Keratinocyte (primary cell): Measurements from ENCODE around the gene PCCA.

Source experiments
- EZH2 ChIP-seq: IDR thresholded peaks from one replicate; pipeline ENCODE4 v1.6.1; 2012; ENCODE audit warnings: inconsistent platforms, mild to moderate bottlenecking, low read length, moderate library complexity
- TF ChIP-seq, protein P1 (sequence below), 3 experiments: IDR thresholded peaks in 1 of 3; conservative IDR thresholded peaks in 1 of 3; optimal IDR thresholded peaks in 1 of 3; 2 replicates in 2 of 3; 3 replicates in 1 of 3; pipeline versions ENCODE3 to v1.5.1; 2011; ENCODE audit warnings: low read length in 3 of 3, mild to moderate bottlenecking in 3 of 3, moderate library complexity in 2 of 3, control low read depth in 1 of 3, inconsistent platforms in 1 of 3; ENCODE audit not compliant: insufficient read depth in 2 of 3; ENCODE audit errors: extremely low read depth in 1 of 3

DNA sequence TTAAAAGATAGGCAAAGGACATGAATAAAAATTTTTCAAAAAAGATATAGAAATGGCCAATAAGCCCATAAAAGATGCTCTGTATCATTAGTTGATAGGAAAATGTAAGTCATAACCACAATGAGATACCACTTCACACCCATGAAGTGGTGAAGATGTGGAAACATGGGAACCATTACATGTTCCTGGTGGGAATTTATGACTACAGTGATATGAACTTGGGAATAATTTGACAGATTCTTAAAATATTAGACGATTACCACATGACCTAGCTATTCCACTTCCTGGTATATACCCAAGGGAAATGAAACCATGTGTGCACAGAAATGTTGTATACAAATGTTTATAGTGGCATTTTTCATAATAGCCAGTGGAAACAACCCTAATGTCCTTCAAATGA, 267.5 kb downstream of the PCCA start:
- TF ChIP-seq, protein P1, sequence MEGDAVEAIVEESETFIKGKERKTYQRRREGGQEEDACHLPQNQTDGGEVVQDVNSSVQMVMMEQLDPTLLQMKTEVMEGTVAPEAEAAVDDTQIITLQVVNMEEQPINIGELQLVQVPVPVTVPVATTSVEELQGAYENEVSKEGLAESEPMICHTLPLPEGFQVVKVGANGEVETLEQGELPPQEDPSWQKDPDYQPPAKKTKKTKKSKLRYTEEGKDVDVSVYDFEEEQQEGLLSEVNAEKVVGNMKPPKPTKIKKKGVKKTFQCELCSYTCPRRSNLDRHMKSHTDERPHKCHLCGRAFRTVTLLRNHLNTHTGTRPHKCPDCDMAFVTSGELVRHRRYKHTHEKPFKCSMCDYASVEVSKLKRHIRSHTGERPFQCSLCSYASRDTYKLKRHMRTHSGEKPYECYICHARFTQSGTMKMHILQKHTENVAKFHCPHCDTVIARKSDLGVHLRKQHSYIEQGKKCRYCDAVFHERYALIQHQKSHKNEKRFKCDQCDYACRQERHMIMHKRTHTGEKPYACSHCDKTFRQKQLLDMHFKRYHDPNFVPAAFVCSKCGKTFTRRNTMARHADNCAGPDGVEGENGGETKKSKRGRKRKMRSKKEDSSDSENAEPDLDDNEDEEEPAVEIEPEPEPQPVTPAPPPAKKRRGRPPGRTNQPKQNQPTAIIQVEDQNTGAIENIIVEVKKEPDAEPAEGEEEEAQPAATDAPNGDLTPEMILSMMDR (optimal IDR thresholded peaks at IDR 0.05 in 1 of 3, IDR thresholded peaks at IDR 0.05 in 1 of 3, conservative IDR thresholded peaks at IDR 0.05 in 1 of 3; ENCODE audit: extremely low read depth in 1 of 3, insufficient read depth in 2 of 3, low read length in 3 of 3) = no peak
- no peak for TF ChIP-seq EZH2
